ENCODE data around the gene EPRS1.
"Not testable (repeated sequence)": the region's sequence is repeated elsewhere in the genome, so short reads cannot be mapped to it uniquely, and the experiment has no call there.

Gene EPRS1

DNA sequence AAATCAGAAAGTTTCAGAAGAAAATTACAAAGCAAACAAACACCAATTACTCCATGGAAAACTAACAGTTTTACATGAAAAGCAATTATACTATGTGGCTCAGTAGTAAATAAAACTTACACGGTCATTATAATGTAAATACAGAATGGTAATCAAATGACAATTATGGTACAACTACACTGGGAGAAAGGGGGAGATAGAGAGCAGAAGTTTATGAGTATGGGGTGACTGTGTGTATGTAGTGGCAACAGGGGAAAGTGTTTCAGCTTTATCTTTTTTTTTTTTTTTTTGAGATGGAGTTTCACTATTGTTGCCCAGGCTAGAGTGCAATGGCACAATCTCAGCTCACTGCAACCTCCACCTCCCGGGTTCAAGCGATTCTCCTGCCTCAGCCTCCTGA is 8.5 kb downstream of the EPRS1 start:
- DNase-seq = not testable (repeated sequence)

DNA sequence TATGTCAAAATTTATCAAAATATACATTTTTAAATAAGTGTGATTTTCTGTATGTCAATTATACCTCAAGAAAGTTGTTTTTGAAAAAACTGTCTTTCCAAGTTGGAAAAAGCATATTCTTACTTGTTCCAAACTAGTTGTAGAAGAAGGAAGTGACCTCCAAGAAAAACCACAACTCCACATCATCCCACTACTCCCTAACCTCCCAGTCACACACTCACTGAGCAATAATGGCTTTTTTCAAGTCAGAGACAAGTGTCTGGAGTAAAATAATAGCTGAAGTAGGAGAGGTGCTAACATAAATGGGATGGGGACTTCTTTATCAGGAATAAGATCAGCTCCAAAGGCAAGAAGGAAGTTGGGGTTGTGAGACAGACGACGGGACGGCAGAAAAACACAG is 13.4 kb downstream of the EPRS1 start:
- no peak for DNase-seq

DNA sequence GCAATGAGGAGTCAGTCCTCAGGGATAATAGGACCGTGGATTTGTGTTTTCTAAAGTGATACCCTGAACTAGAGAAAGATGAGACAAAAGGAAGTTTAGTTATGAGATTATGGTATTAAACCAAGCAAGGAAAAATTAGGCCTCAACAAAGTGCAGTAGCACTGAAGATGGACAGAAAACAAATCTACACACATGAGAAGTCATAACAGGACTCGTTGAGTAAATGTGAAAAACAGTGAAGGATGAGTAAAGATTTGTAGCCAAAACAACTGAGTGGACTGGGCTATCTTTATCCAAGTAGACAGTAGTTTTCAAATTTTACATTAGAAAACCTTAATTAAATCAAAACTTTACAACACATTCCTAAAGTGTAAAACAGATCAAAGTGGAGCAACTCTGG is 15.0 kb downstream of the EPRS1 start:
- DNase-seq = no peak

DNA sequence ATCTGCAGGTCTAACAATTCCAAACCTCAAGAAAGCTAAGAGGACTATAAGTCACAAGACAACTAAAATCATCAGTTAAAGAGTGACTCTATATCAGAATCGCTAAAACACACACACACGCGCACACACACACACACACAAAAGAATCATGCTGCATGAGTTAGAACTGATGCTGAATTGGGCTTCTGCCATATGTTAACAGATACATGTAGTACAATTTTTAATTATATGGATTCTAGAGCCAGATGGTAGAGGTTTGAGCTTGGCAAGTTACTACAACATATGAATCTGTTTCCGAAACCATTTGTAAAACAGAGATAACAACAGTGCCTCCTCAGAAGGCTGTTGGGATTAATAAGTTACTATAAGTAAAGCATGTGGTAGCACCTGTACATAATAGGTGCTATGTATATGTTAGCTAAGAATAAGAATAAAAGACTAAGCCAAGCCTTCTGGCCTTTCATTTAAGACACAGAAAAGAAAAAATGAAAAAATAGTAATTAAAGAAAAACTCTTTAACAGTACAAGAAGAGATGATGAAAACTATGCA is 17.9 kb downstream of the EPRS1 start:
- no peak for DNase-seq

DNA sequence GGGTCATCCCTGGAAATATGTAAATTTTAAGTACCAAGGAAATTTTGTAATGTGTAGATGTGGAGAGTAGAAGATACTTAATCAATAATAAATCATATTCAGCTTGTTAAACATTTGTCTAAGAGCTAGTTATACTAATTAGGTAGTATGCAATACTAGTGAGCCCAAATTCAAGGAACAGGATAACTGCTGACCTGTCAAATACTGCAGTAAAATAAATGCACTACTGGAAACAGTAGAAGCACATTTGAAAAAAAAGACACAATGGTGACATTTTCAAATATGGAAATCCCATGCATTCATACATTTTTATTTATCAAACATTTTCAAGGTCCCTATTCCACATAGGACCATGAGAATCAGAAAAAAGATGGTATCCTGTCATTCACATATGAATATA is 27.2 kb downstream of the EPRS1 start:
- no peak for DNase-seq

DNA sequence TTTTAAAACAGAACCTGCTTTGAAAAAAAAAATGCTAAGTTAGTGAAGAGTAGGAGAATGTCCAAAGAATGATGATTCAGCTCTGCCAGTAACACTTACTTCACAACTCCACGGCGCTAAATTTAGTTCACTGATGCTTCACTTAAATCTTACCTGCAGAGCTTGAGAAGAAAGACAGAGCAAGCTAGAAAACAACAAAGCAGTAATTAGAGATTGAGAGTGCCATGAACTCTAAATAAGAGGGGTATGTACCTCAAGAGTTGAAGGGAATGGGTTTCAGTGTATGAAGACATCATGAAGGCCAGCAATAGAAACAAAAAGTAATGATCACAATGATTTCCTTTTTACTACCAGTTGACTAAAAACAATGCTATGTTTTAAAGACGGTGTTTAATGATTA is 32.8 kb downstream of the EPRS1 start:
- no peak for DNase-seq

DNA sequence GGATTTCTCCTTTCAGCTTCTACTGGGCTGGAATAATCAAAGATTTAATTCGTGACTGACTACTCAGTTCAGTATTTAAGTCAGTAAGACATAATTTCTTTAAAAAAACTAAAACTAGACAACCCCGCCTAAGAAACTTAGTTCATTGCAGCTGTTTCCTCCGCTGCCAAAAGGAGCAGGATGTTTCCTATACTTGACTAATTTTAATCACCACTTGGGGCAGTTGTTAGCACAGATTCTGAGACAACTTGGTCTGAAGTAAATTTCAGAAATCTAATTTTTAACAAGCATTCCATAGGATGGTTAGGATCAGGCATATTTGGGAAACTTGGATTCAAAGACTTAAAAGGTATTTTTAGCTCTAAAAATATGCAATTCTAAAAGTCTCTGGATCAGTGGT is 34.0 kb downstream of the EPRS1 start:
- DNase-seq = no peak

DNA sequence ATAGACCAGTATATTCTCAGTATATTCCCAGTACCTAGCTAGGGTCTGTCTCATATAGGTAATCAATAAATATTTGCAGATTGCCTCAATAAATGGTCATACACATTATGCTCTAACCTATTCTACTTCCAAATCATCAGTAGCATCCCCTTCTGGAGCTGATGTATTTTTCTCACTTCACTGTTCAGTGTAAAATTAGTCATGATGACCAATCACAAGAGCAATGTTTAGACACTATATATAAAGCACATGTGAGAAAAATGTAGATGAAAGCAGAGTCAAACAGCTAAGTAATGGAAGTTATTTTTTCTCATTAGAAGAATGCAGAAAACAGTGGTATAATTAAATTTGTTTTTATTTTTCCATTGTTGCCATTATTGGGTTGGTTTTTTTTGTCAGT is 34.7 kb downstream of the EPRS1 start:
- DNase-seq = no peak

DNA sequence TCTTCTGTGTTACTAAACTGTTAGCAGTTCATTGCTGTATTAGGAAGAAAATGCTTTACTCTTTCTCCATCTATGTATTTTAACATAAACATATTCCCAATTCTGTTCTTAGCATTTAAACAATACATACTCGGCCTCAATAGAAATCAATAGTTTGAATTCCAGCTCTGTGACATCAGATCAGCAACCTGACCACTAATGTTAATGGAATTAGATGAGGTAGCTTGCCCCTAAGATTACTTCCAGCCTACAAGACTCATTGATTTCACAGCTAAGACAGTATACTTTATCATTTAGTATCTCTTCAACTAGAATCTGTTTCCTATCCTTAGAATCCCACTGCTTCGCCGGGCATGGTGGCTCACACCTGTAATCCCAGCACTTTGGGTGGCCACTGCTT is 38.9 kb downstream of the EPRS1 start:
- no peak for DNase-seq

DNA sequence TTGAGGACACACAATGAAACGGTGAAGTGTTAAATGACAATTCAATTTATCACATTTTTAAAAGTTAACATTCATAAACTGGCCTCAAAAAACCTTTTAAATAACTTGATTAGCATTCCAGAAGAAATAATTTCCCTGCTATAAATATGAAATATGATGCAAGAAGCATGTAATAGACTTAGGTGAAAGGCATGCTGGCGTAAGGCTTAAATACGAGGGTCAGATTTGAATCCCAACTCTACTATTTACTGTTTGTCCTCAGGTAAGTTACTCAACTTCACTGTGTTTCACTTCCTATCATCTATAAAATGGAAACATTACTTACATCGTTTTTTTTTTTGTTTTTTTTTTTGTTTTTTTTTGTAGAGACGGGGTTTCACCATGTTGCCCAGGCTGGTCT is 40.8 kb downstream of the EPRS1 start:
- DNase-seq = no peak

DNA sequence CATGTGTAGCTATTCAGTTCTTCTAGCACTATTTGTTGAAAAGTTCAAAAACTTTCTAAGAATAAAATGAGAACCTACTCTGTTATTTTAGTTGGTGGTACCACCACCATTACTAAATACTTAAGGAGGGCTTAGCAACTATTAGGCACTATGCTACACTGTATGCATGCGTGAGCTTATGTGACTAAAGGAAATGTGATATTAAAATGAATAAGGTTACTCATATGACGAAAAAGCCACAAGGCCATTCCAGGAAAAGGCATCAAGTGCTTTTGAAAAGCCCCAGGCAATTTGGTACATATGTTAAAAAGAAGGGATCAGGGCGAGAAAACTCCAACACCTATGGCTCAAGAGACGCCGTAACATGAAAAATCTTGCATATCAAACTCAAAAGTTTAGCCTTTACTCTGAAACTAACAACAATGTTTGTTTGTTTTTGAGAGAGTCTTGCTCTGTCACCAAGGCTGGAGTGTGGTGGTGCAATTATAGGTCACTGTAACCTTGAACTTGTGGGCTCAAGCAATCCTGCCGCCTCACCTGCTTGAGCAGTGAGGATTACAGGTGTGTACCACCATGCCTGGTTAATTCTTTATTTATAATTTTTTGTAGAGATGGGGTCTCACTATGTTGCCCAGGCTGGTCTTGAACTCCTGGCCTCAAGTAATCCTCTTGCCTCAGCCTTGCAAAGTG is 42.5 kb downstream of the EPRS1 start:
- DNase-seq = no peak

DNA sequence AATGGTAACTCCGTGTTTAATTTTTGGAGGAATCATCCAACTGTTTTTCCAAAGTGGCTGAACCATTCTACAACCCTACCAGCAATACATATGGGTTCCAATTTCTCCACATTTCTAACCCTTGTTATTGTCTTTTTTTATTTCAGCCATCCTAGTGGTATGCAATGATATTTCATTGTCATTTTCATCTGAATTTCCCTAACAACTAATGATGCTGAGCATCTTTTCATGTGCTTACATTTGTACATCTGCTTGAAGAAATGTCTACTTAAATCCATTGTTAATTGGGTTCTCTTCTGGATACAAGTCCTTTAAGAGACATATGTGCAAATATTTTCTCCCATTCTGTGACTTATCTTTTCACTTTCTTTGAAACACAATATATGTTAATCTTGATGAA is 43.3 kb downstream of the EPRS1 start:
- no peak for DNase-seq

DNA sequence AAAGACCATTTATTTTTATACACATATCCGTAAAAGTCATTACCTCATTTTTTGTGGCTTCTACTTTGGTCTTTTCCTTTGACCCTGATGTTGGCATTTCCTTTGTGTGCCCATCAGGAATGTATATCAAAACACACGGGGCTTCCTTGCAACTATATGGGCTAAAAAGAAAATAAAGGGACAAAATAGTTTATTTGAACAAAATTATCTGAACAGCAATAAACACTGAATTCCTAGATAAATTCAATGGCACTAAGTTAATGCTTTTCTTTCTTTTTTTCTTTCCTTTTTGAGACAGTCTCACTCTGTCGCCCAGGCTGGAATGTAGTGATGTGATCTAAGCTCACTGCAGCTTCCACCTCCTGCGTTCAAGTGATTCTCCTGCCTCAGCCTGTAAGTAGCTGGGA is 45.2 kb downstream of the EPRS1 start:
- no peak for DNase-seq

DNA sequence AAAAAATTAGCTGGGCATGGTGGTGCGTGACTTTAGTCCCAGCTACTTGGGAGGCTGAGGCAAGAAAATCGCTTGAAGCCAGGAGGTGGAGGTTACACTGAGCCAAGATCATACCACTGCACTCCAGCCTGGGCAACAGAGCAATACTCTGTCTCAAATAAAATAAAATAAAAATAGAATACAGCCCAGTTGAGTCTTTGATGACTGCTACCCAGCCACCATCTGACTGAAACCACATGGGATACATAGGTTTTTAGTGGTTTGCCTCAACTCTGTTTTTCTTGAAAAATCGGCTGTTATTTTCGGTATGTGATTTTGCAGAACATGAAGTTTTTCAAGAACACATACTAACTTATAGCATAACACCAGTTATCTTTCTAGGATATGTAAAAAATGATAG is 46.5 kb downstream of the EPRS1 start:
- DNase-seq = no peak
